GM18951 (cell line): ENCODE measurements around the gene GATA5.

Experiments used
- POLR2A ChIP-seq: IDR thresholded peaks from 4 replicates; pipeline ENCODE4 v1.6.1; 2011; ENCODE audit warnings: mild to moderate bottlenecking; ENCODE audit not compliant: insufficient read length, insufficient read depth; ENCODE audit errors: extremely low read depth
- in situ Hi-C: fragments of 300-500 bp; cut with MboI; formaldehyde crosslinking; loops from one replicate; pipeline ENCODE4 v1.12.0; 2022; ENCODE audit warnings: low sequenced_read_pairs, mixed read lengths, inconsistent platforms; ENCODE audit not compliant: unreplicated experiment

Gene GATA5

GRCh38 chr20:62417981-62418708 lies 57.6 kb downstream of the GATA5 start:
- no peak for TF ChIP-seq POLR2A
- in situ Hi-C loops: no loop called here

- in situ Hi-C loops: no loop called here
- no peak for TF ChIP-seq POLR2A
Observed at GRCh38 chr20:62416651-62417637, 58.9 kb downstream of the GATA5 start.

GRCh38 chr20:62415354-62416111 lies 60.3 kb downstream of the GATA5 start:
- TF ChIP-seq POLR2A: no peak
- in situ Hi-C loops: no loop called here

GRCh38 chr20:62413896-62414481 lies 61.8 kb downstream of the GATA5 start:
- TF ChIP-seq POLR2A: no peak
- in situ Hi-C loops: no loop called here
